Lower lobe of right lung (tissue), 2 donors: Measurements from ENCODE around the gene CERS2. TPM values are rescaled to one million over a fixed set of nuclear protein-coding genes. Genes with fewer than 3 reads are reported as not detected.
A peak's percentile ranks its signal among the peaks of the same experiment; 100 is the strongest.

ENCODE experiments used
- ATAC-seq, 2 donors: fragments of 200-7000 bp; cut with Tn5 transposase; one replicate each; pipeline ENCODE4 v1.9.1; 2020 to 2022; ENCODE audit warnings: mild to moderate bottlenecking in 2 of 2, moderate library complexity in 2 of 2
- DNase-seq: peaks from one replicate; pipeline ENCODE4 v3.0.0-alpha.2; 2020
- H3K27ac ChIP-seq: fragments of 200-600 bp; one replicate; pipeline ENCODE4 v1.8.0; 2022
- H3K27me3 ChIP-seq: fragments of 200-600 bp; one replicate; pipeline ENCODE4 v1.8.0; 2022; ENCODE audit warnings: low read depth
- H3K36me3 ChIP-seq: fragments of 200-600 bp; one replicate; pipeline ENCODE4 v1.8.0; 2022; ENCODE audit warnings: mild to moderate bottlenecking
- H3K4me1 ChIP-seq: fragments of 200-600 bp; one replicate; pipeline ENCODE4 v1.8.0; 2022
- H3K4me3 ChIP-seq: fragments of 200-600 bp; one replicate; pipeline ENCODE4 v1.8.0; 2022; ENCODE audit warnings: mild to moderate bottlenecking
- H3K9me3 ChIP-seq: fragments of 200-600 bp; one replicate; pipeline ENCODE4 v1.8.0; 2022
- CTCF ChIP-seq: fragments of 200-600 bp; IDR thresholded peaks from one replicate; pipeline ENCODE4 v1.8.0; 2022; ENCODE audit warnings: antibody characterized with exemption, mild to moderate bottlenecking
- intact Hi-C: fragments of 100-400 bp; cut with DNase I; formaldehyde crosslinking; loops from one replicate; pipeline ENCODE4 v1.11.0; 2022
- total RNA-seq: library from RNA; stranded (reverse); fragmentation: NEBNext Ultra II Directional; extraction: Animal tissue kit (Norgen Biotek cat#: 25700); gene quantifications from one replicate; pipeline ENCODE4 v1.2.1, GENCODE V29; 2021
- donor health status: DM: no; HTN: yes; CAD: no; lungs with severe emphysema.

Gene CERS2
- total RNA-seq, 1 donor from 2014 or later: 297 TPM

- intact Hi-C loops: no loop called here
Observed at GRCh38 chr1:151006327-151007052, 31.9 kb upstream of the CERS2 start, which contains the start of gene MINDY1. Gene MINDY1 (minus strand): TSS chr1:151006902. CDS start chr1:151002617, 4,285 bp downstream.

GRCh38 chr1:151005729-151006319, 31.2 kb upstream of the CERS2 start:
- H3K36me3 ChIP-seq: peaks cover 16% of the 10 kb centered on the region
- peak overlapping the region; percentile 91 for H3K27ac ChIP-seq
- no peak for DNase-seq
- peak overlapping the region; percentile 78 for H3K4me3 ChIP-seq
- no peaks in the 10 kb centered on the region for H3K27me3 ChIP-seq
- intact Hi-C loops: no loop called here
- TF ChIP-seq CTCF: no peak
- peaks cover 76% of the 10 kb centered on the region for H3K4me1 ChIP-seq
- ATAC-seq: no peak
- H3K9me3 ChIP-seq: no peaks in the 10 kb centered on the region

More at GRCh38 chr1:151006327-151007052, 31.9 kb upstream of the CERS2 start, which contains the start of gene MINDY1:
- Histone ChIP-seq H3K4me3 (peak within 1 kb of the TSS; percentile 78), H3K27me3 (no peaks in the 10 kb centered on the region), H3K4me1 (peaks cover 79% of the 10 kb centered on the region), H3K36me3 (peaks cover 10% of the 10 kb centered on the region), H3K27ac (peak within 1 kb of the TSS; percentile 91), H3K9me3 (no peaks in the 10 kb centered on the region)
- DNase-seq (peak; percentile 73), ATAC-seq (peak; percentile 68 to 70)
- TF ChIP-seq CTCF: peak; percentile 55

GRCh38 chr1:151003180-151003579, 28.5 kb upstream of the CERS2 start:
- peaks cover 58% of the 10 kb centered on the region for H3K4me1 ChIP-seq
- ATAC-seq: no peak

GRCh38 chr1:151002611-151003010, 28.0 kb upstream of the CERS2 start:
- Histone ChIP-seq H3K27me3 (no peaks in the 10 kb centered on the region), H3K27ac (peak overlapping the region; percentile 39), H3K4me1 (peaks cover 54% of the 10 kb centered on the region), H3K36me3 (peaks cover 49% of the 10 kb centered on the region), H3K4me3 (peak overlapping the region; percentile 78), H3K9me3 (no peaks in the 10 kb centered on the region)
- DNase-seq (no peak), ATAC-seq (no peak)
- no peak for TF ChIP-seq CTCF
- intact Hi-C loops: no loop called here

More at GRCh38 chr1:151003180-151003579, 28.5 kb upstream of the CERS2 start:
- Histone ChIP-seq H3K9me3 (no peaks in the 10 kb centered on the region), H3K27me3 (no peaks in the 10 kb centered on the region), H3K27ac (peak overlapping the region; percentile 39), H3K4me3 (peak overlapping the region; percentile 78), H3K36me3 (peaks cover 43% of the 10 kb centered on the region)
- TF ChIP-seq CTCF: no peak
- intact Hi-C loops: no loop called here
- no peak for DNase-seq

GRCh38 chr1:151002051-151002450, 27.4 kb upstream of the CERS2 start:
- peaks cover 54% of the 10 kb centered on the region for H3K36me3 ChIP-seq
- DNase-seq: no peak
- peak overlapping the region; percentile 39 for H3K27ac ChIP-seq
- H3K4me3 ChIP-seq: no peak overlapping the region
- H3K9me3 ChIP-seq: no peaks in the 10 kb centered on the region
- ATAC-seq: no peak
- H3K4me1 ChIP-seq: peaks cover 48% of the 10 kb centered on the region
- intact Hi-C loops: no loop called here
- TF ChIP-seq CTCF: no peak
- no peaks in the 10 kb centered on the region for H3K27me3 ChIP-seq
